ENCODE data around the gene GSK3B. TPM values are rescaled to one million over a fixed set of nuclear protein-coding genes. Genes with fewer than 3 reads are reported as not detected.

Gene GSK3B
- total RNA-seq, 1 experiment from 2014 or later = 50.0 TPM

DNA sequence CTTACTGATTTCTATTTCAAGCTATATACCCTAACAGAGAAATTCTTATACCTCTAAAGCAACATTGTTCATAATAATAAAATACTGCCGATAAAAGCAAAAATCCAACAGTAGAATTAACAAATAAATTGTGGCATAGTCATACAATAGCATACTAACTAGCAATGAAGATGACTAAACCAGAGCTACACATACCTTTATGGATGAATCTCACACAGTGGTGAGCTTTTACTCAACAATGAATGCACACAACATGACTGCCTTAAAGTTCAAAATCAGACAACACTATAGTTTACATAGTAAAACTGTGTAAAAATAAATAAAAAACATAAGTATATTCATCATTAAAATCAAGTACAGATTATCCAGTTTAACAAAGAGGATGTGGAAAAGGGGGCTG, 213.3 kb downstream of the GSK3B start:
- ChIA-PET RAD21 (ENCODE audit: low non-redundant PET in 1 of 2, low total read pairs in 2 of 2, uncharacterized antibody in 2 of 2, unreplicated experiment in 2 of 2) (no interaction called here), CTCF (no interaction called here), POLR2A (interaction anchor here (0.6 kb wide), 1 partner anchor 676 kb away, joined by 3 read pairs; no protein-coding TSS in a partner anchor)
- H3K9ac ChIP-seq (ENCODE audit: low read length) = no peak overlapping the region
- BruUV-seq (replicated peaks) = no TSS peak
- no peak for ATAC-seq
- H3K79me2 ChIP-seq (ENCODE audit: insufficient read depth, low read length) = no peaks in the 10 kb centered on the region
- H4K20me1 ChIP-seq (ENCODE audit: insufficient read depth) = no peaks in the 10 kb centered on the region
- intact Hi-C loops (cut with micrococcal nuclease) = no loop called here
- H3K27me3 ChIP-seq (ENCODE audit: insufficient read depth, low read length) = no peaks in the 10 kb centered on the region
- H3K27ac ChIP-seq (ENCODE audit: low read depth, low read length) = no peak overlapping the region
- no peaks in the 10 kb centered on the region for H3K9me2 ChIP-seq (ENCODE audit: insufficient read depth)
- no peak for TF ChIP-seq EZH2 (IDR thresholded peaks at IDR 0.05)
- TF ChIP-seq, protein P1, sequence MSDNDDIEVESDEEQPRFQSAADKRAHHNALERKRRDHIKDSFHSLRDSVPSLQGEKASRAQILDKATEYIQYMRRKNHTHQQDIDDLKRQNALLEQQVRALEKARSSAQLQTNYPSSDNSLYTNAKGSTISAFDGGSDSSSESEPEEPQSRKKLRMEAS (IDR thresholded peaks at IDR 0.05) = no peak
- no peak for TF ChIP-seq ZFX (IDR thresholded peaks at IDR 0.05)
- TF ChIP-seq EGR1 (IDR thresholded peaks at IDR 0.05; ENCODE audit: low read depth) = no peak
- no peak for TF ChIP-seq POLR2A (IDR thresholded peaks at IDR 0.05; ENCODE audit: borderline replicate concordance, extremely low read depth, insufficient read depth, insufficient read length)
- no peak for TF ChIP-seq CEBPB (IDR thresholded peaks at IDR 0.05; ENCODE audit: low read depth)
- no peak for TF ChIP-seq ELF1 (IDR thresholded peaks at IDR 0.05; ENCODE audit: borderline replicate concordance, low read depth)
- no peak for TF ChIP-seq YY1 (IDR thresholded peaks at IDR 0.05; ENCODE audit: extremely low read depth, insufficient replicate concordance, low read depth, low read length)
- no peak for TF ChIP-seq SIN3A (IDR thresholded peaks at IDR 0.05; ENCODE audit: low read depth)
- TF ChIP-seq JUND (IDR thresholded peaks at IDR 0.05) = no peak
- no peak for TF ChIP-seq POLR2AphosphoS5 (IDR thresholded peaks at IDR 0.05; ENCODE audit: low read depth, low read length)
- no peak for TF ChIP-seq TCF7L2 (IDR thresholded peaks at IDR 0.05; ENCODE audit: borderline replicate concordance, extremely low read depth, insufficient read depth, insufficient read length)
- no peak for TF ChIP-seq EZH2phosphoT487 (IDR thresholded peaks at IDR 0.05; ENCODE audit: borderline replicate concordance)
- TF ChIP-seq CBX3 (IDR thresholded peaks at IDR 0.05; ENCODE audit: low read depth) = no peak
- no peaks in the 10 kb centered on the region for H3K4me1 ChIP-seq (ENCODE audit: control insufficient read depth in 1 of 2, insufficient read depth in 2 of 2, low read length in 2 of 2)
- no peaks in the 10 kb centered on the region for H3K36me3 ChIP-seq (ENCODE audit: control insufficient read depth in 1 of 2, insufficient read depth in 2 of 2, low read length in 2 of 2)
- no peak for DNase-seq (ENCODE audit: low read depth, low spot score)
- no peaks in the 10 kb centered on the region for H3K9me3 ChIP-seq (ENCODE audit: control insufficient read depth in 1 of 2, insufficient read depth in 1 of 2, low read depth in 1 of 2, low read length in 2 of 2)
- H3K4me3 ChIP-seq (replicated peaks in 1 of 2; ENCODE audit: low read depth in 1 of 2, low read length in 2 of 2) = no peak overlapping the region
- no peak overlapping the region for H2AFZ ChIP-seq (ENCODE audit: low read depth, low read length, poor library complexity, severe bottlenecking)
- H3K4me2 ChIP-seq (ENCODE audit: low read length) = no peak overlapping the region

DNA sequence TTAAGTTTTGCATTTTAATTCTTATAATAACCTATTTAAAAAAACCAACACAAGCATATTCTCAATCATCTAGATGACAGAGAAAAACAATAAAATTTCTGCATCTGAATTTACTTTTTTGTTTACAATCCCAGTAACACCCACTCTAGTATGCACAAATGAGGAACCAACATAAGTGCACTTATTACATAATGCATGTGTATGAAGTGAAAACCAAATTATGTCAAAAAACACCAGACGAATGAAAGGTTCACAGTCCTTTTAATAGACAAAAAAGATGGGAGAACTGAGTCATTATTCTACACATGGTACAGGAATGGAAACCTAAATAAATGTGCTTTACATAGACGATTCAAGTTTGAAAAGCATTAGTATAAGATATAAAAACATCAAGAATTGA, 220.6 kb downstream of the GSK3B start:
- intact Hi-C loops (cut with micrococcal nuclease) = no loop called here
- H3K4me1 ChIP-seq (ENCODE audit: control insufficient read depth in 1 of 2, insufficient read depth in 2 of 2, low read length in 2 of 2) = no peaks in the 10 kb centered on the region
- DNase-seq (ENCODE audit: low read depth, low spot score) (no peak), ATAC-seq (no peak)
- H4K20me1 ChIP-seq (ENCODE audit: insufficient read depth) = no peaks in the 10 kb centered on the region
- TF ChIP-seq POLR2AphosphoS5 (IDR thresholded peaks at IDR 0.05; ENCODE audit: low read depth, low read length) (no peak), FOSL1 (IDR thresholded peaks at IDR 0.05; ENCODE audit: low read depth) (no peak), EGR1 (IDR thresholded peaks at IDR 0.05; ENCODE audit: low read depth) (no peak), SIN3A (IDR thresholded peaks at IDR 0.05; ENCODE audit: low read depth) (no peak), EZH2 (IDR thresholded peaks at IDR 0.05) (no peak), ZNF274 (IDR thresholded peaks at IDR 0.05; ENCODE audit: low read depth, low read length) (no peak), EZH2phosphoT487 (IDR thresholded peaks at IDR 0.05; ENCODE audit: borderline replicate concordance) (no peak), RAD21 (IDR thresholded peaks at IDR 0.05; ENCODE audit: low read depth) (no peak), TCF7L2 (IDR thresholded peaks at IDR 0.05; ENCODE audit: borderline replicate concordance, extremely low read depth, insufficient read depth, insufficient read length) (no peak)
- TF ChIP-seq, protein P2, sequence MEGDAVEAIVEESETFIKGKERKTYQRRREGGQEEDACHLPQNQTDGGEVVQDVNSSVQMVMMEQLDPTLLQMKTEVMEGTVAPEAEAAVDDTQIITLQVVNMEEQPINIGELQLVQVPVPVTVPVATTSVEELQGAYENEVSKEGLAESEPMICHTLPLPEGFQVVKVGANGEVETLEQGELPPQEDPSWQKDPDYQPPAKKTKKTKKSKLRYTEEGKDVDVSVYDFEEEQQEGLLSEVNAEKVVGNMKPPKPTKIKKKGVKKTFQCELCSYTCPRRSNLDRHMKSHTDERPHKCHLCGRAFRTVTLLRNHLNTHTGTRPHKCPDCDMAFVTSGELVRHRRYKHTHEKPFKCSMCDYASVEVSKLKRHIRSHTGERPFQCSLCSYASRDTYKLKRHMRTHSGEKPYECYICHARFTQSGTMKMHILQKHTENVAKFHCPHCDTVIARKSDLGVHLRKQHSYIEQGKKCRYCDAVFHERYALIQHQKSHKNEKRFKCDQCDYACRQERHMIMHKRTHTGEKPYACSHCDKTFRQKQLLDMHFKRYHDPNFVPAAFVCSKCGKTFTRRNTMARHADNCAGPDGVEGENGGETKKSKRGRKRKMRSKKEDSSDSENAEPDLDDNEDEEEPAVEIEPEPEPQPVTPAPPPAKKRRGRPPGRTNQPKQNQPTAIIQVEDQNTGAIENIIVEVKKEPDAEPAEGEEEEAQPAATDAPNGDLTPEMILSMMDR (IDR thresholded peaks at IDR 0.05 in 2 of 3, conservative IDR thresholded peaks at IDR 0.05 in 1 of 3; ENCODE audit: borderline replicate concordance in 1 of 3, insufficient read depth in 1 of 3, low read depth in 2 of 3, low read length in 2 of 3) = no peak
- H3K36me3 ChIP-seq (ENCODE audit: control insufficient read depth in 1 of 2, insufficient read depth in 2 of 2, low read length in 2 of 2) = no peaks in the 10 kb centered on the region
- no TSS peak for BruUV-seq (replicated peaks)
- ChIA-PET POLR2A (no interaction called here), RAD21 (ENCODE audit: low non-redundant PET in 1 of 2, low total read pairs in 2 of 2, uncharacterized antibody in 2 of 2, unreplicated experiment in 2 of 2) (no interaction called here), CTCF (no interaction called here)
- no peaks in the 10 kb centered on the region for H3K27me3 ChIP-seq (ENCODE audit: insufficient read depth, low read length)
- no peak overlapping the region for H3K4me2 ChIP-seq (ENCODE audit: low read length)
- H3K9ac ChIP-seq (ENCODE audit: low read length) = no peak overlapping the region
- H3K9me3 ChIP-seq (ENCODE audit: control insufficient read depth in 1 of 2, insufficient read depth in 1 of 2, low read depth in 1 of 2, low read length in 2 of 2) = no peaks in the 10 kb centered on the region
- H2AFZ ChIP-seq (ENCODE audit: low read depth, low read length, poor library complexity, severe bottlenecking) = no peak overlapping the region
- H3K79me2 ChIP-seq (ENCODE audit: insufficient read depth, low read length) = no peaks in the 10 kb centered on the region
- H3K9me2 ChIP-seq (ENCODE audit: insufficient read depth) = no peaks in the 10 kb centered on the region
- H3K4me3 ChIP-seq (replicated peaks in 1 of 2; ENCODE audit: low read depth in 1 of 2, low read length in 2 of 2) = no peak overlapping the region
- H3K27ac ChIP-seq (ENCODE audit: low read depth, low read length) = no peak overlapping the region

Measured in HCT116 (cell line).